Gastrocnemius medialis (tissue), 4 donors: ENCODE measurements around the gene CRELD1. TPM values are rescaled to one million over a fixed set of nuclear protein-coding genes. Genes with fewer than 3 reads are reported as not detected.

ENCODE experiments used
- ATAC-seq, 2 donors: fragments of 150-250 bp; one replicate each; pipeline ENCODE4 v1.9.1; 2016
- DNase-seq, 2 donors: peaks; one replicate each; pipeline ENCODE4 v3.0.0-alpha.2; 2019
- H3K27ac ChIP-seq, 4 donors: fragments of 200-600 bp; sonication (generic); 1 replicate in 1 of 4; 2 replicates in 3 of 4; pipeline ENCODE4 v1.5.1; 2016 to 2018; ENCODE audit warnings: mild to moderate bottlenecking in 2 of 4, moderate library complexity in 1 of 4
- H3K27me3 ChIP-seq, 3 donors: fragments of 200-600 bp; sonication (generic) in 2 of 3; 1 replicate in 1 of 3; 2 replicates in 2 of 3; pipeline versions ENCODE4 v1.5.1 to v1.6.0; 2016 to 2019; ENCODE audit warnings: mild to moderate bottlenecking in 1 of 3, moderate library complexity in 1 of 3
- H3K36me3 ChIP-seq, 2 donors: fragments of 200-600 bp; sonication (generic) in 1 of 2; one replicate each; pipeline ENCODE4 v1.5.1; 2017 to 2018
- H3K4me1 ChIP-seq, 2 donors: fragments of 200-600 bp; sonication (generic) in 1 of 2; one replicate each; pipeline ENCODE4 v1.5.1; 2016 to 2017; ENCODE audit warnings: mild to moderate bottlenecking in 2 of 2
- H3K4me3 ChIP-seq, 4 donors: fragments of 200-600 bp; sonication (generic) in 3 of 4; 1 replicate in 1 of 4; 2 replicates in 3 of 4; pipeline ENCODE4 v1.5.1; 2016 to 2019; ENCODE audit warnings: mild to moderate bottlenecking in 2 of 4
- H3K9me3 ChIP-seq, 3 donors: fragments of 200-600 bp; sonication (generic) in 2 of 3; 1 replicate in 1 of 3; 2 replicates in 2 of 3; pipeline ENCODE4 v1.5.1; 2016 to 2019
- POLR2A ChIP-seq, 2 donors: fragments of 450-650 bp; IDR thresholded peaks; one replicate each; pipeline ENCODE4 v1.6.1; 2017; ENCODE audit warnings: antibody characterized with exemption in 2 of 2, mild to moderate bottlenecking in 2 of 2, moderate library complexity in 2 of 2
- in situ Hi-C, 4 donors: fragments of 200-750 bp; cut with MboI; loops; one replicate each; pipeline versions ENCODE4 v1.15.0 to v1.8.0; 2017; ENCODE audit warnings: low sequenced_read_pairs in 4 of 4
- intact Hi-C: fragments of 100-400 bp; cut with DNase I; formaldehyde crosslinking; loops from one replicate; pipeline ENCODE4 v1.15.1; 2023; ENCODE audit warnings: low total_unique reads
- total RNA-seq, 4 donors: library from RNA; depleted of rRNA; stranded (reverse); fragments of >200 nt; gene quantifications; one replicate each; pipeline versions ENCODE4 v1.1.0 to v1.2.3, GENCODE V29; 2016
- TF ChIP-seq, protein P1 (sequence below), 5 experiments: fragments of 450-650 bp in 3 of 5; fragments of 200-600 bp in 2 of 5; sonication (generic) in 2 of 5; IDR thresholded peaks in 4 of 5; conservative IDR thresholded peaks in 1 of 5; 1 replicate in 4 of 5; 2 replicates in 1 of 5; pipeline ENCODE4 v1.5.1; 2016 to 2019; ENCODE audit warnings: antibody characterized with exemption in 5 of 5, mild to moderate bottlenecking in 3 of 5, moderate library complexity in 3 of 5

Gene CRELD1
- total RNA-seq, 4 donors from 2014 or later: 31.6 to 42.3 (median 37.1) TPM

DNA sequence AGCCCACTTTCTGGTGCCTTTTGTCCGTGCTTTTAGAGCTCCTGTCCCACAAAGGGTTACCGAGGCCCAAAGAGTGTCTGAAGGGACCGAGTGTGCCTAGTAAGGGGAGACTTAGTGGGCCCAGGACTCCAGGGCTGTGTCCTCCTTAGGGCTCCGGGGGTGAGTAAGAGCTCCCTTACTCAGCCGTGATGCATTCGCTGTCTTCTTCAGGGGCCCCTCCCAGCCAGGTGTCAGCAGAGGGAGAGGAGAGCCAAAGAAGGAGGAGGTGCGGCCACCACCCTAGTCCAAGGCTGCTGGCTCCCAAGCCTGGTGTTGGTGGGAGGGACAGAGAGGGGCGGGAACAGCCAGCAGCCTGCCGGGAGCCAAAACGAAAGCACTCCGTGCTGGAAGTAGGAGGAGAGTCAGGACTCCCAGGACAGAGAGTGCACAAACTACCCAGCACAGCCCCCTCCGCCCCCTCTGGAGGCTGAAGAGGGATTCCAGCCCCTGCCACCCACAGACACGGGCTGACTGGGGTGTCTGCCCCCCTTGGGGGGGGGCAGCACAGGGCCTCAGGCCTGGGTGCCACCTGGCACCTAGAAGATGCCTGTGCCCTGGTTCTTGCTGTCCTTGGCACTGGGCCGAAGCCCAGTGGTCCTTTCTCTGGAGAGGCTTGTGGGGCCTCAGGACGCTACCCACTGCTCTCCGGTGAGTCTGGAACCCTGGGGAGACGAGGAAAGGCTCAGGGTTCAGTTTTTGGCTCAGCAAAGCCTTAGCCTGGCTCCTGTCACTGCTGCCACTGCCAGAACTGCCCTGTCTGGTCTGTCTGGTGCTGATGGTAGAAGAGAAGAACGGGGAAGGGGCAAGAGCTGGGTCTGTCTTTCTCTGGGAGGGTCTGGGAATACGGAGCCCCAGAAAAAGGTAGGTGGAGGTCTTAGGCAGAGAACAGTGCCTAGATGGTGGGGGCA is 16.6 kb upstream of the CRELD1 start, which contains the start of gene IL17RC:
IL17RC (plus strand) TSS at position 365 of the 947 bp plus-strand sequence; CDS start at position 583, 218 bp downstream.
- intact Hi-C loops: loop anchor here (2.0 to 5.0 kb wide), 2 partner anchors 54 to 115 kb away; no protein-coding TSS in a partner anchor
- DNase-seq: peak; percentile 90 to 94

DNA sequence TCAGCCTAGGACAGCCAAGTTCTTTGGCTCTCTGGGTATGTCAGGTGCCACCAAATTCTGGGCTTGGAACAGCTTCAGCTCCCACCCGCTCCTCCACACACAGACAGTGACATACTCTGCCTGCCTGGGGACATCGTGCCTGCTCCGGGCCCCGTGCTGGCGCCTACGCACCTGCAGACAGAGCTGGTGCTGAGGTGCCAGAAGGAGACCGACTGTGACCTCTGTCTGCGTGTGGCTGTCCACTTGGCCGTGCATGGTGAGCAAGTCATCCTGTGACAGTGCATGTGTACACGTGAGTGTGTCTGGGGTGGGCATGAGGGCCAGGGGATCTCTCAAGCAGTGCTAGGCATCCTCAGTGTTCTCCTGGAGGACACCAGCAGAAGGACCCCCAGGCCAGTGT is 15.8 kb upstream of the CRELD1 start:
- DNase-seq (peak in 1 of 2 donors; percentile 56), ATAC-seq (peak in 1 of 2 donors; percentile 14)
- H3K4me3 ChIP-seq: peak overlapping the region; percentile 59 to 85 (median 72)
- TF ChIP-seq, protein P1, sequence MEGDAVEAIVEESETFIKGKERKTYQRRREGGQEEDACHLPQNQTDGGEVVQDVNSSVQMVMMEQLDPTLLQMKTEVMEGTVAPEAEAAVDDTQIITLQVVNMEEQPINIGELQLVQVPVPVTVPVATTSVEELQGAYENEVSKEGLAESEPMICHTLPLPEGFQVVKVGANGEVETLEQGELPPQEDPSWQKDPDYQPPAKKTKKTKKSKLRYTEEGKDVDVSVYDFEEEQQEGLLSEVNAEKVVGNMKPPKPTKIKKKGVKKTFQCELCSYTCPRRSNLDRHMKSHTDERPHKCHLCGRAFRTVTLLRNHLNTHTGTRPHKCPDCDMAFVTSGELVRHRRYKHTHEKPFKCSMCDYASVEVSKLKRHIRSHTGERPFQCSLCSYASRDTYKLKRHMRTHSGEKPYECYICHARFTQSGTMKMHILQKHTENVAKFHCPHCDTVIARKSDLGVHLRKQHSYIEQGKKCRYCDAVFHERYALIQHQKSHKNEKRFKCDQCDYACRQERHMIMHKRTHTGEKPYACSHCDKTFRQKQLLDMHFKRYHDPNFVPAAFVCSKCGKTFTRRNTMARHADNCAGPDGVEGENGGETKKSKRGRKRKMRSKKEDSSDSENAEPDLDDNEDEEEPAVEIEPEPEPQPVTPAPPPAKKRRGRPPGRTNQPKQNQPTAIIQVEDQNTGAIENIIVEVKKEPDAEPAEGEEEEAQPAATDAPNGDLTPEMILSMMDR (IDR thresholded peaks at IDR 0.05 in 4 of 5, conservative IDR thresholded peaks at IDR 0.05 in 1 of 5): no peak
- peak in 1 of 2 donors; percentile 10 for TF ChIP-seq POLR2A (IDR thresholded peaks at IDR 0.05)
- H3K27ac ChIP-seq: peak overlapping the region; percentile 85 to 95 (median 92)
- intact Hi-C loops (loop anchor here (2.0 to 5.0 kb wide), 2 partner anchors 55 to 116 kb away; no protein-coding TSS in a partner anchor), in situ Hi-C loops (no loop called here)
- H3K9me3 ChIP-seq: no peaks in the 10 kb centered on the region
- no peaks in the 10 kb centered on the region for H3K36me3 ChIP-seq
- no peaks in the 10 kb centered on the region for H3K27me3 ChIP-seq
- H3K4me1 ChIP-seq: peaks cover 17 to 30% of the 10 kb centered on the region in 2 donors

More for the DNA sequence above, 16.6 kb upstream of the CRELD1 start, which contains the start of gene IL17RC:
- in situ Hi-C loops: no loop called here
- TF ChIP-seq POLR2A (IDR thresholded peaks at IDR 0.05): peak; percentile 74 to 81
- TF ChIP-seq, protein P1 (IDR thresholded peaks at IDR 0.05 in 4 of 5, conservative IDR thresholded peaks at IDR 0.05 in 1 of 5): peak in 1 of 5 experiments; percentile 7
- H3K4me3 ChIP-seq: peak within 1 kb of the TSS; percentile 59 to 85 (median 72)
- H3K27ac ChIP-seq: peak within 1 kb of the TSS; percentile 85 to 95 (median 92)
- no peaks in the 10 kb centered on the region for H3K27me3 ChIP-seq
- H3K36me3 ChIP-seq: no peaks in the 10 kb centered on the region
- no peaks in the 10 kb centered on the region for H3K9me3 ChIP-seq
- peaks cover 17 to 30% of the 10 kb centered on the region in 2 donors for H3K4me1 ChIP-seq
- peak; percentile 85 to 86 for ATAC-seq

DNA sequence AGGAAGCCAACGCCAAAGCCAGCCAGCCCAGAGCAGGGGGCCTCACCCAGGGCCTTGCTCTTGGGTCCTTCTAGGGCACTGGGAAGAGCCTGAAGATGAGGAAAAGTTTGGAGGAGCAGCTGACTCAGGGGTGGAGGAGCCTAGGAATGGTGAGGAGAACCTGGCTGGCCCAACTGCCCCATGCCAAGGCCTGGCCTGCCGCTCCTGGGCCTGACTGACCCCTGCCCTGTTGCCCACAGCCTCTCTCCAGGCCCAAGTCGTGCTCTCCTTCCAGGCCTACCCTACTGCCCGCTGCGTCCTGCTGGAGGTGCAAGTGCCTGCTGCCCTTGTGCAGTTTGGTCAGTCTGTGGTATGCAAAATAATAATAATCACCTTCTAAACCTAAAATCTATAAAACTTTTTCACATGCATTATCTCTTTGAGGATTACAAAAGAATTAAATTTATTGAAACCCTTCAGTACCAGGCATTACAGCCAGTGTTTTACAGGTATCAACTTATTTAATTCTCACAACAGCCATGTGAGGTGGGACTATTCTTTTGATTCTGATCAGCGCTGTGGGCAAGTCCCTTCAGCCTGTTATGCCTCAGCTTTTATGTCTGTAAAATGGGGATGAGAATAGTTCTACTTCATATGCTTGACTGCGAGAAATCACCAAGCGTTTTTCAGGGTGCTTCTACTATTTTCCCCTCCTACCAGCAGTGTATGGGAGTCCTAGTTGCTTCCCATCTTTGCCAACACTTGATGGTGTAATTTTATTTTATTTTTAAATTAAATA is 15.2 kb upstream of the CRELD1 start:
- DNase-seq: no peak
- TF ChIP-seq, protein P1 (IDR thresholded peaks at IDR 0.05 in 4 of 5, conservative IDR thresholded peaks at IDR 0.05 in 1 of 5): no peak
- no peak for TF ChIP-seq POLR2A (IDR thresholded peaks at IDR 0.05)
- no peak for ATAC-seq
- H3K4me1 ChIP-seq: peaks cover 17 to 30% of the 10 kb centered on the region in 2 donors
- no peak overlapping the region for H3K4me3 ChIP-seq
- H3K27me3 ChIP-seq: no peaks in the 10 kb centered on the region
- no peaks in the 10 kb centered on the region for H3K9me3 ChIP-seq
- no peaks in the 10 kb centered on the region for H3K36me3 ChIP-seq
- in situ Hi-C loops (no loop called here), intact Hi-C loops (loop anchor here (5.0 kb wide), 1 partner anchor 116 kb away; no protein-coding TSS in a partner anchor)
- H3K27ac ChIP-seq: peak overlapping the region; percentile 85 to 95 (median 92)

DNA sequence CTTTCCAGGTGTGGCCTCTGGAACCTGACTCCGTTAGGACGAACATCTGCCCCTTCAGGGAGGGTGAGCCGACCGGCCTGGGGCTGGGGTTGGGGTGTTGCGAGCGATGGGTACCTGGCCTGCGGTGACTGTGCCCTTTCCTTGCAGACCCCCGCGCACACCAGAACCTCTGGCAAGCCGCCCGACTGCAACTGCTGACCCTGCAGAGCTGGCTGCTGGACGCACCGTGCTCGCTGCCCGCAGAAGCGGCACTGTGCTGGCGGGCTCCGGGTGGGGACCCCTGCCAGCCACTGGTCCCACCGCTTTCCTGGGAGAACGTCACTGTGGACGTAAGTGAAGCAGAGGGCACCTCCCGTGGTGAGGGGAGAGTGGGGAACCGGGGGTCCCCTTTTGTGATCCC is 5.5 kb upstream of the CRELD1 start:
- H3K27me3 ChIP-seq: no peaks in the 10 kb centered on the region
- peaks cover 7 to 8% of the 10 kb centered on the region in 2 donors for H3K4me1 ChIP-seq
- ATAC-seq (no peak), DNase-seq (no peak)
- peaks cover 0 to 27% of the 10 kb centered on the region in 2 donors for H3K36me3 ChIP-seq
- H3K4me3 ChIP-seq: no peak overlapping the region
- H3K9me3 ChIP-seq: no peaks in the 10 kb centered on the region
- TF ChIP-seq, protein P1 (IDR thresholded peaks at IDR 0.05 in 4 of 5, conservative IDR thresholded peaks at IDR 0.05 in 1 of 5): no peak
- no peak for TF ChIP-seq POLR2A (IDR thresholded peaks at IDR 0.05)
- in situ Hi-C loops: no loop called here
- no peak overlapping the region for H3K27ac ChIP-seq
- intact Hi-C loops: no loop called here
